ENCODE data around the gene TUBGCP6. TPM values are rescaled to one million over a fixed set of nuclear protein-coding genes. Genes with fewer than 3 reads are reported as not detected.

Gene TUBGCP6
- total RNA-seq, 6 experiments from 2014 or later, result 10.4 to 22.6 (median 14.6) TPM

GRCh38 chr22:50208939-50209892, 35.6 kb downstream of the TUBGCP6 start:
- 48% methylated on average over 6 of the region's 31 CpGs for WGBS (ENCODE audit: insufficient coverage, low coverage, low lambda C conversion rate, missing lambda C conversion rate)
- TF ChIP-seq POLR2A (IDR thresholded peaks at IDR 0.05) (no peak), CTCF (IDR thresholded peaks at IDR 0.05) (no peak)
- ATAC-seq (no peak), DNase-seq (peak in 2 of 3 donors; percentile 21 to 59)
- H3K27me3 ChIP-seq, result no peaks in the 10 kb centered on the region
- intact Hi-C loops (cut with DNase I), result loop anchor here in 1 of 2 donors (5.0 kb wide), 1 partner anchor 57 kb away; no protein-coding TSS in a partner anchor
- H3K4me1 ChIP-seq, result peaks cover 0 to 41% (median 12%) of the 10 kb centered on the region in 4 donors
- no peak overlapping the region for H3K4me3 ChIP-seq
- peaks cover 6 to 64% (median 30%) of the 10 kb centered on the region in 4 donors for H3K36me3 ChIP-seq
- H3K27ac ChIP-seq, result peak overlapping the region in 1 of 3 donors; percentile 13
- no peaks in the 10 kb centered on the region for H3K9me3 ChIP-seq

GRCh38 chr22:50208430-50208938, 36.3 kb downstream of the TUBGCP6 start:
- Histone ChIP-seq H3K4me1 (peaks cover 0 to 48% (median 15%) of the 10 kb centered on the region in 4 donors), H3K9me3 (no peaks in the 10 kb centered on the region), H3K4me3 (no peak overlapping the region), H3K36me3 (peaks cover 6 to 57% (median 30%) of the 10 kb centered on the region in 4 donors), H3K27ac (no peak overlapping the region), H3K27me3 (no peaks in the 10 kb centered on the region)
- WGBS (ENCODE audit: insufficient coverage, low coverage, low lambda C conversion rate, missing lambda C conversion rate), result 72% methylated on average over 14 of the region's 22 CpGs
- no peak for TF ChIP-seq POLR2A (IDR thresholded peaks at IDR 0.05)
- TF ChIP-seq CTCF (IDR thresholded peaks at IDR 0.05), result no peak
- intact Hi-C loops (cut with DNase I), result loop anchor here in 1 of 2 donors (5.0 kb wide), 1 partner anchor 56 kb away; no protein-coding TSS in a partner anchor
- no peak for DNase-seq
- no peak for ATAC-seq

- no peak for ATAC-seq
- peaks cover 6 to 48% (median 24%) of the 10 kb centered on the region in 4 donors for H3K36me3 ChIP-seq
- peak in 2 of 3 donors; percentile 38 to 55 for DNase-seq
- H3K9me3 ChIP-seq, result no peaks in the 10 kb centered on the region
- H3K4me1 ChIP-seq, result peaks cover 0 to 58% (median 19%) of the 10 kb centered on the region in 4 donors
- WGBS (ENCODE audit: insufficient coverage, low coverage, low lambda C conversion rate, missing lambda C conversion rate), result 40% methylated on average over 2 of the region's 23 CpGs
- intact Hi-C loops (cut with DNase I), result loop anchor here in 1 of 2 donors (5.0 kb wide), 1 partner anchor 55 kb away; no protein-coding TSS in a partner anchor
- H3K27me3 ChIP-seq, result no peaks in the 10 kb centered on the region
- H3K27ac ChIP-seq, result peak overlapping the region in 2 of 3 donors; percentile 95 to 98
- no peak overlapping the region for H3K4me3 ChIP-seq
- TF ChIP-seq CTCF (IDR thresholded peaks at IDR 0.05), result no peak
- no peak for TF ChIP-seq POLR2A (IDR thresholded peaks at IDR 0.05)
Observed at GRCh38 chr22:50207383-50208140, 37.3 kb downstream of the TUBGCP6 start.

GRCh38 chr22:50206599-50206998, 38.2 kb downstream of the TUBGCP6 start:
- H3K9me3 ChIP-seq, result no peaks in the 10 kb centered on the region
- WGBS (ENCODE audit: insufficient coverage, low coverage, low lambda C conversion rate, missing lambda C conversion rate), result no CpG with 5 or more reads among the region's 10 CpGs
- H3K27me3 ChIP-seq, result no peaks in the 10 kb centered on the region
- peak; percentile 89 to 97 (median 96) for DNase-seq
- H3K36me3 ChIP-seq, result peaks cover 5 to 38% (median 19%) of the 10 kb centered on the region in 4 donors
- peak overlapping the region; percentile 92 to 98 (median 95) for H3K27ac ChIP-seq
- ATAC-seq, result peak; percentile 58 to 73 (median 61)
- H3K4me1 ChIP-seq, result peaks cover 0 to 60% (median 19%) of the 10 kb centered on the region in 4 donors
- H3K4me3 ChIP-seq, result peak overlapping the region in 2 of 3 donors; percentile 14 to 54
- intact Hi-C loops (cut with DNase I), result loop anchor here in 1 of 2 donors (5.0 kb wide), 1 partner anchor 54 kb away; no protein-coding TSS in a partner anchor
- TF ChIP-seq CTCF (IDR thresholded peaks at IDR 0.05), result peak; percentile 53 to 78 (median 68)
- no peak for TF ChIP-seq POLR2A (IDR thresholded peaks at IDR 0.05)
